GM23338 (cell line): ENCODE data around the gene SIRT6. TPM values are rescaled to one million over a fixed set of nuclear protein-coding genes. Genes with fewer than 3 reads are reported as not detected.

Experiments
- ATAC-seq: fragments of 200-7000 bp; cut with Tn5 transposase; 3 replicates; pipeline ENCODE4 v1.9.1; 2020
- DNase-seq: peaks from one replicate; pipeline ENCODE4 v3.0.0-alpha.2; 2015; ENCODE audit warnings: low spot score
- H2AFZ ChIP-seq: fragments of 200-600 bp; sonication (generic); 2 replicates; pipeline ENCODE4 v1.8.0; 2016; ENCODE audit warnings: antibody characterized with exemption, mild to moderate bottlenecking, moderate library complexity
- H3F3A ChIP-seq: fragments of 200-600 bp; sonication (generic); replicated peaks from 2 replicates; pipeline ENCODE4 v1.8.0; 2017; ENCODE audit warnings: antibody characterized with exemption, mixed run types, low read depth
- H3K27ac ChIP-seq: fragments of 200-600 bp; sonication (generic); 2 replicates; pipeline ENCODE4 v1.6.1; 2016; ENCODE audit warnings: low read depth
- H3K27me3 ChIP-seq: fragments of 200-600 bp; sonication (generic); 2 replicates; pipeline ENCODE4 v1.8.0; 2016; ENCODE audit warnings: mild to moderate bottlenecking, mixed run types, moderate library complexity; ENCODE audit not compliant: insufficient read depth
- H3K36me3 ChIP-seq: fragments of 200-600 bp; sonication (generic); 2 replicates; pipeline ENCODE4 v1.8.0; 2016; ENCODE audit warnings: mild to moderate bottlenecking; ENCODE audit not compliant: insufficient read depth
- H3K4me1 ChIP-seq: fragments of 200-600 bp; sonication (generic); 2 replicates; pipeline ENCODE4 v1.8.0; 2016; ENCODE audit warnings: mild to moderate bottlenecking, moderate library complexity; ENCODE audit not compliant: insufficient read depth
- H3K4me2 ChIP-seq: fragments of 200-600 bp; sonication (generic); 2 replicates; pipeline ENCODE4 v1.7.1; 2017; ENCODE audit warnings: mixed run types
- H3K4me3 ChIP-seq: fragments of 200-600 bp; sonication (generic); 2 replicates; pipeline ENCODE4 v1.6.1; 2016; ENCODE audit warnings: mixed run types
- H3K79me2 ChIP-seq: fragments of 200-600 bp; sonication (generic); replicated peaks from 2 replicates; pipeline ENCODE4 v1.8.0; 2017; ENCODE audit warnings: mild to moderate bottlenecking; ENCODE audit not compliant: insufficient read depth
- H3K9me2 ChIP-seq: fragments of 200-600 bp; sonication (generic); 2 replicates; pipeline ENCODE4 v1.8.0; 2017; ENCODE audit not compliant: insufficient read depth
- H4K20me1 ChIP-seq: fragments of 200-600 bp; sonication (generic); replicated peaks from 2 replicates; pipeline ENCODE4 v1.8.0; 2017; ENCODE audit warnings: mild to moderate bottlenecking; ENCODE audit not compliant: insufficient read depth
- H3K27ac Mint-ChIP-seq: 2 replicates; pipeline ENCODE4 v1.8.0; 2020; ENCODE audit warnings: inconsistent platforms, mild to moderate bottlenecking, moderate library complexity, mixed read lengths
- H3K27me3 Mint-ChIP-seq: 3 replicates; pipeline ENCODE4 v1.8.0; 2022; ENCODE audit warnings: low read depth, mild to moderate bottlenecking, moderate library complexity, mixed read lengths, inconsistent platforms; ENCODE audit not compliant: insufficient read depth, poor library complexity
- H3K36me3 Mint-ChIP-seq: 3 replicates; pipeline ENCODE4 v1.8.0; 2021; ENCODE audit warnings: low read depth, mild to moderate bottlenecking, inconsistent platforms, moderate library complexity, mixed read lengths
- H3K4me1 Mint-ChIP-seq: 3 replicates; pipeline ENCODE4 v1.8.0; 2020; ENCODE audit warnings: mild to moderate bottlenecking, inconsistent platforms, mixed read lengths
- H3K4me3 Mint-ChIP-seq: 3 replicates; pipeline ENCODE4 v1.8.0; 2021; ENCODE audit warnings: moderate library complexity, mild to moderate bottlenecking, inconsistent platforms, mixed read lengths
- H3K9me3 Mint-ChIP-seq: 3 replicates; pipeline ENCODE4 v1.8.0; 2020; ENCODE audit warnings: moderate library complexity, mild to moderate bottlenecking, inconsistent platforms, mixed read lengths
- CREB1 ChIP-seq: fragments of 250-450 bp; sonication (Bioruptor Pico); IDR thresholded peaks from 2 replicates; pipeline ENCODE4 v1.5.0; 2020; ENCODE audit warnings: low read depth, mild to moderate bottlenecking, moderate library complexity
- EZH2 ChIP-seq: fragments of 200-600 bp; sonication (generic); IDR thresholded peaks from one replicate; pipeline ENCODE4 v1.8.0; 2017; ENCODE audit warnings: antibody characterized with exemption, mild to moderate bottlenecking, low read depth; ENCODE audit not compliant: unreplicated experiment
- EZH2phosphoT487 ChIP-seq: fragments of 200-600 bp; sonication (generic); IDR thresholded peaks from one replicate; pipeline ENCODE4 v1.8.1; 2018; ENCODE audit warnings: antibody characterized with exemption; ENCODE audit not compliant: unreplicated experiment
- JUNB ChIP-seq: IDR thresholded peaks from one replicate; pipeline ENCODE4 v1.6.1; 2016; ENCODE audit warnings: antibody characterized with exemption; ENCODE audit not compliant: unreplicated experiment
- NANOG ChIP-seq: IDR thresholded peaks from 2 replicates; pipeline ENCODE4 v1.6.1; 2016; ENCODE audit warnings: antibody characterized with exemption, borderline replicate concordance
- POLR2AphosphoS5 ChIP-seq: IDR thresholded peaks from 2 replicates; pipeline ENCODE4 v1.6.1; 2016; ENCODE audit warnings: antibody characterized with exemption, low read depth
- STAT1 ChIP-seq: IDR thresholded peaks from one replicate; pipeline ENCODE4 v1.6.1; 2016; ENCODE audit warnings: antibody characterized with exemption; ENCODE audit not compliant: unreplicated experiment
- ZNF114 ChIP-seq: fragments of 250-450 bp; sonication (Bioruptor Pico); IDR thresholded peaks from 2 replicates; pipeline ENCODE4 v1.5.0; 2020; ENCODE audit warnings: mild to moderate bottlenecking, moderate library complexity
- ZNF331 ChIP-seq: fragments of 250-450 bp; sonication (Bioruptor Pico); IDR thresholded peaks from 2 replicates; pipeline ENCODE4 v1.5.0; 2020; ENCODE audit warnings: low read depth, mild to moderate bottlenecking, moderate library complexity
- ZNF462 ChIP-seq: fragments of 250-450 bp; sonication (Bioruptor Pico); IDR thresholded peaks from 2 replicates; pipeline ENCODE4 v1.5.0; 2020; ENCODE audit warnings: mild to moderate bottlenecking, moderate library complexity
- polyA plus RNA-seq: library from polyadenylated mRNA; unstranded; fragments of >200 nt; fragmentation: Nextera tagmentation; extraction: Ambion mirVana; gene quantifications from 2 replicates; pipeline ENCODE4 v1.2.1, GENCODE V29; 2016
- total RNA-seq: library from RNA; depleted of rRNA; stranded (reverse); fragments of >200 nt; shearing (Covaris generic); gene quantifications from 2 replicates; pipeline ENCODE4 v1.2.3, GENCODE V29; 2014
- TF ChIP-seq, protein P1 (sequence below), 2 experiments: fragments of 200-600 bp in 1 of 2; sonication (generic) in 1 of 2; conservative IDR thresholded peaks; 2 replicates each; pipeline versions ENCODE4 v1.5.1 to v1.6.1; 2016 to 2017; ENCODE audit warnings: antibody characterized with exemption in 2 of 2, low read depth in 2 of 2, mild to moderate bottlenecking in 2 of 2, moderate library complexity in 1 of 2
- TF ChIP-seq, protein P2 (sequence below): IDR thresholded peaks from one replicate; pipeline ENCODE4 v1.6.1; 2018; ENCODE audit warnings: antibody characterized with exemption; ENCODE audit not compliant: unreplicated experiment
- TF ChIP-seq, protein P3 (sequence below): IDR thresholded peaks from 2 replicates; pipeline ENCODE4 v1.6.1; 2016; ENCODE audit warnings: antibody characterized with exemption

SIRT6 gene
- total and polyA plus RNA-seq, 2 experiments from 2014 or later: 18.9 to 26.7 TPM

- Mint-ChIP-seq H3K36me3 (no peaks in the 10 kb centered on the region), H3K9me3 (no peaks in the 10 kb centered on the region; the same call in 1 of the 3 replicates), H3K4me3 (no peak overlapping the region; the same call in 2 of the 3 replicates), H3K4me1 (no peaks in the 10 kb centered on the region; the same call in 2 of the 3 replicates), H3K27me3 (peaks cover 14% of the 10 kb centered on the region), H3K27ac (no peak overlapping the region)
- no peaks in the 10 kb centered on the region for H3K27me3 ChIP-seq
- no peak for ATAC-seq
- H3K27ac ChIP-seq: no peak overlapping the region
- H3K36me3 ChIP-seq: no peaks in the 10 kb centered on the region
- H2AFZ ChIP-seq: no peak overlapping the region
- no peaks in the 10 kb centered on the region for H3K9me2 ChIP-seq
- peaks cover 3% of the 10 kb centered on the region; the same call in 1 of the 2 replicates for H3F3A ChIP-seq
- DNase-seq: no peak
- H3K79me2 ChIP-seq: no peaks in the 10 kb centered on the region; the same call in 1 of the 2 replicates
- no peaks in the 10 kb centered on the region for H4K20me1 ChIP-seq
- H3K4me1 ChIP-seq: peaks cover 7% of the 10 kb centered on the region; the same call in 1 of the 2 replicates
- TF ChIP-seq, protein P1, sequence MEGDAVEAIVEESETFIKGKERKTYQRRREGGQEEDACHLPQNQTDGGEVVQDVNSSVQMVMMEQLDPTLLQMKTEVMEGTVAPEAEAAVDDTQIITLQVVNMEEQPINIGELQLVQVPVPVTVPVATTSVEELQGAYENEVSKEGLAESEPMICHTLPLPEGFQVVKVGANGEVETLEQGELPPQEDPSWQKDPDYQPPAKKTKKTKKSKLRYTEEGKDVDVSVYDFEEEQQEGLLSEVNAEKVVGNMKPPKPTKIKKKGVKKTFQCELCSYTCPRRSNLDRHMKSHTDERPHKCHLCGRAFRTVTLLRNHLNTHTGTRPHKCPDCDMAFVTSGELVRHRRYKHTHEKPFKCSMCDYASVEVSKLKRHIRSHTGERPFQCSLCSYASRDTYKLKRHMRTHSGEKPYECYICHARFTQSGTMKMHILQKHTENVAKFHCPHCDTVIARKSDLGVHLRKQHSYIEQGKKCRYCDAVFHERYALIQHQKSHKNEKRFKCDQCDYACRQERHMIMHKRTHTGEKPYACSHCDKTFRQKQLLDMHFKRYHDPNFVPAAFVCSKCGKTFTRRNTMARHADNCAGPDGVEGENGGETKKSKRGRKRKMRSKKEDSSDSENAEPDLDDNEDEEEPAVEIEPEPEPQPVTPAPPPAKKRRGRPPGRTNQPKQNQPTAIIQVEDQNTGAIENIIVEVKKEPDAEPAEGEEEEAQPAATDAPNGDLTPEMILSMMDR (conservative IDR thresholded peaks at IDR 0.05; ENCODE audit: low read depth in 2 of 2): no peak
- TF ChIP-seq STAT1: no peak
- TF ChIP-seq, protein P2, sequence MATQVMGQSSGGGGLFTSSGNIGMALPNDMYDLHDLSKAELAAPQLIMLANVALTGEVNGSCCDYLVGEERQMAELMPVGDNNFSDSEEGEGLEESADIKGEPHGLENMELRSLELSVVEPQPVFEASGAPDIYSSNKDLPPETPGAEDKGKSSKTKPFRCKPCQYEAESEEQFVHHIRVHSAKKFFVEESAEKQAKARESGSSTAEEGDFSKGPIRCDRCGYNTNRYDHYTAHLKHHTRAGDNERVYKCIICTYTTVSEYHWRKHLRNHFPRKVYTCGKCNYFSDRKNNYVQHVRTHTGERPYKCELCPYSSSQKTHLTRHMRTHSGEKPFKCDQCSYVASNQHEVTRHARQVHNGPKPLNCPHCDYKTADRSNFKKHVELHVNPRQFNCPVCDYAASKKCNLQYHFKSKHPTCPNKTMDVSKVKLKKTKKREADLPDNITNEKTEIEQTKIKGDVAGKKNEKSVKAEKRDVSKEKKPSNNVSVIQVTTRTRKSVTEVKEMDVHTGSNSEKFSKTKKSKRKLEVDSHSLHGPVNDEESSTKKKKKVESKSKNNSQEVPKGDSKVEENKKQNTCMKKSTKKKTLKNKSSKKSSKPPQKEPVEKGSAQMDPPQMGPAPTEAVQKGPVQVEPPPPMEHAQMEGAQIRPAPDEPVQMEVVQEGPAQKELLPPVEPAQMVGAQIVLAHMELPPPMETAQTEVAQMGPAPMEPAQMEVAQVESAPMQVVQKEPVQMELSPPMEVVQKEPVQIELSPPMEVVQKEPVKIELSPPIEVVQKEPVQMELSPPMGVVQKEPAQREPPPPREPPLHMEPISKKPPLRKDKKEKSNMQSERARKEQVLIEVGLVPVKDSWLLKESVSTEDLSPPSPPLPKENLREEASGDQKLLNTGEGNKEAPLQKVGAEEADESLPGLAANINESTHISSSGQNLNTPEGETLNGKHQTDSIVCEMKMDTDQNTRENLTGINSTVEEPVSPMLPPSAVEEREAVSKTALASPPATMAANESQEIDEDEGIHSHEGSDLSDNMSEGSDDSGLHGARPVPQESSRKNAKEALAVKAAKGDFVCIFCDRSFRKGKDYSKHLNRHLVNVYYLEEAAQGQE: no peak
- no peak for TF ChIP-seq EZH2phosphoT487
- TF ChIP-seq ZNF331 (CRISPR knock-in tag): no peak
- TF ChIP-seq, protein P3, sequence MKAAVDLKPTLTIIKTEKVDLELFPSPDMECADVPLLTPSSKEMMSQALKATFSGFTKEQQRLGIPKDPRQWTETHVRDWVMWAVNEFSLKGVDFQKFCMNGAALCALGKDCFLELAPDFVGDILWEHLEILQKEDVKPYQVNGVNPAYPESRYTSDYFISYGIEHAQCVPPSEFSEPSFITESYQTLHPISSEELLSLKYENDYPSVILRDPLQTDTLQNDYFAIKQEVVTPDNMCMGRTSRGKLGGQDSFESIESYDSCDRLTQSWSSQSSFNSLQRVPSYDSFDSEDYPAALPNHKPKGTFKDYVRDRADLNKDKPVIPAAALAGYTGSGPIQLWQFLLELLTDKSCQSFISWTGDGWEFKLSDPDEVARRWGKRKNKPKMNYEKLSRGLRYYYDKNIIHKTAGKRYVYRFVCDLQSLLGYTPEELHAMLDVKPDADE: no peak
- TF ChIP-seq JUNB: no peak
- no peak for TF ChIP-seq ZNF462 (CRISPR knock-in tag)
- TF ChIP-seq POLR2AphosphoS5: no peak
- TF ChIP-seq CREB1 (CRISPR knock-in tag): no peak
- TF ChIP-seq EZH2: no peak
- TF ChIP-seq NANOG: no peak
- no peak for TF ChIP-seq ZNF114
- H3K4me3 ChIP-seq: no peak overlapping the region
- no peak overlapping the region for H3K4me2 ChIP-seq
These were observed 3.2 kb upstream of the SIRT6 start for GRCh38 chr19:4185413-4186086.
